Body of pancreas (tissue), 4 donors: ENCODE measurements around the gene TBP.

Experiments
- POLR2A ChIP-seq, 3 donors: fragments of 450-650 bp; IDR thresholded peaks; one replicate each; pipeline ENCODE4 v1.6.1; 2016; ENCODE audit warnings: antibody characterized with exemption in 3 of 3, mild to moderate bottlenecking in 2 of 3
- TF ChIP-seq, protein P1 (sequence below), 7 experiments: fragments of 450-650 bp in 4 of 7; fragments of 200-600 bp in 3 of 7; sonication (generic) in 3 of 7; IDR thresholded peaks; one replicate each; pipeline ENCODE4 v1.5.1; 2016 to 2019; ENCODE audit warnings: antibody characterized with exemption in 7 of 7

DNA sequence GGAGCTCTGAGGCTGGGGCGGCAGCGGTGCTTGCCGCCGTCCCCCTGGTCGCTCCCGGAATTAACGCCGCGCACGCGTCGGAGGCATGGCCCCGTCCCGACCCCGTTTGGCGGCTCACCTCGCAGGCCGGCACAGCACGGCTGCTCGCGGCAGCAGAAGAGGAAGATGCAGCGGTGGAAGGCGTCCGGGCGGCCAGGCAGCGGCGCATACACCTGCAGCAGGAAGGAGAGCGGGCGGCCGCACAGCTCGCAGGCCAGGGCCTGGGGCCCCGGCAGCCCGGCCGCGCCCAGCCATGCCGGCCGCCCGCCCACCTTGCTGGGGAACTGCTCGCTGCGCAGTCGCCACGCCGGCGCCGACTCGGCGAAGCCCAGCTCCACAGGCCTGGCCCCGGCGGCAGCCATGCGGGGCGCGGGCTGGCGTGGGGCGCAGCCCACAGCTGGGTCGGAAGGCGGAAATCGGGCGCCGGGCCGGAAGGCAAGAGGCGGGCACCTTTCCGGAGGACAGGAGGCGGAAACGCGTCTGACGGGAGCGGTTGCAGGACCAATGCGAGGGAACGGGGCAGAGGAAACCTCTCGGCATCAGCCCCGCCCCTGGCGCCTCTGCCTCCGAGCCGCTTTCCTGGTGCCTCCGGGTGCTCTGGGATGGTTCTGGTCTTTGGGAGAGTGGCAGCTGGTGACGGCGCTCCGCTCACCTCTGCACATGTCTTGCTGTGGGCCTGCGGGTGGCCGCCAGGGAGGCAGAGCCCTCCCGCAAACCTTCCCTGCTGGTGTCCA is 30.2 kb downstream of the TBP start, which contains the start of gene PDCD2:
- TF ChIP-seq, protein P1, sequence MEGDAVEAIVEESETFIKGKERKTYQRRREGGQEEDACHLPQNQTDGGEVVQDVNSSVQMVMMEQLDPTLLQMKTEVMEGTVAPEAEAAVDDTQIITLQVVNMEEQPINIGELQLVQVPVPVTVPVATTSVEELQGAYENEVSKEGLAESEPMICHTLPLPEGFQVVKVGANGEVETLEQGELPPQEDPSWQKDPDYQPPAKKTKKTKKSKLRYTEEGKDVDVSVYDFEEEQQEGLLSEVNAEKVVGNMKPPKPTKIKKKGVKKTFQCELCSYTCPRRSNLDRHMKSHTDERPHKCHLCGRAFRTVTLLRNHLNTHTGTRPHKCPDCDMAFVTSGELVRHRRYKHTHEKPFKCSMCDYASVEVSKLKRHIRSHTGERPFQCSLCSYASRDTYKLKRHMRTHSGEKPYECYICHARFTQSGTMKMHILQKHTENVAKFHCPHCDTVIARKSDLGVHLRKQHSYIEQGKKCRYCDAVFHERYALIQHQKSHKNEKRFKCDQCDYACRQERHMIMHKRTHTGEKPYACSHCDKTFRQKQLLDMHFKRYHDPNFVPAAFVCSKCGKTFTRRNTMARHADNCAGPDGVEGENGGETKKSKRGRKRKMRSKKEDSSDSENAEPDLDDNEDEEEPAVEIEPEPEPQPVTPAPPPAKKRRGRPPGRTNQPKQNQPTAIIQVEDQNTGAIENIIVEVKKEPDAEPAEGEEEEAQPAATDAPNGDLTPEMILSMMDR (IDR thresholded peaks at IDR 0.05): peak in 1 of 7 experiments; percentile 3
- TF ChIP-seq POLR2A (IDR thresholded peaks at IDR 0.05): peak; percentile 51 to 68 (median 68)
